Stimulated activated CD8-positive, alpha-beta memory T cell treated with anti-CD3 and anti-CD28 coated beads, Interleukin-7, amount 100 ng/mL, for 48 hours (primary cell): ENCODE data around the gene HMGN1.
"Not testable (repeated sequence)": the region's sequence is repeated elsewhere in the genome, so short reads cannot be mapped to it uniquely, and the experiment has no call there.

Source experiments
- DNase-seq, 2 donors: peaks; one replicate each; pipeline ENCODE4 v3.0.0-alpha.2; 2020; ENCODE audit warnings: low read depth in 1 of 2; ENCODE audit errors: extremely low read depth in 1 of 2

The HMGN1 gene

DNA sequence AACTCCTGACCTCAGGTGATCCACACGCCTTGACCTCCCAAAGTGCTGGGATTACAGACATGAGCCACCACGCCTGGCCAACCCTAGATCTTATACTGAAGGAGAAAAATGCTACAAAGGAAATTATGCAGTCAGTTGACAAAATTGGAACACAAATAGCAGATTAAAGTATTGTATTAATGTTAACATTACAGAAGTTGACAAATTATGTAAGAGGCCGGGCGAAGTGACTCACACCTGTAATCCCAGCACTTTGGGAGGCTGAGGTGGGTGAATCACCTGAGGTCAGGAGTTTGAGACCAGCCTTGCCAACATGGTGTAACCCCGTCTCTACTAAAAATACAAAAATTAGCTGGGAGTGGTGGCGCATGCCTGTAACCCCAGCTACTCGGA lies 21.0 kb upstream of the HMGN1 start:
- DNase-seq, result not testable (repeated sequence)

- no peak for DNase-seq
These were observed 18.9 kb upstream of the HMGN1 start for GRCh38 chr21:39367783-39368182.

GRCh38 chr21:39366563-39366962 lies 17.7 kb upstream of the HMGN1 start:
- no peak for DNase-seq

DNA sequence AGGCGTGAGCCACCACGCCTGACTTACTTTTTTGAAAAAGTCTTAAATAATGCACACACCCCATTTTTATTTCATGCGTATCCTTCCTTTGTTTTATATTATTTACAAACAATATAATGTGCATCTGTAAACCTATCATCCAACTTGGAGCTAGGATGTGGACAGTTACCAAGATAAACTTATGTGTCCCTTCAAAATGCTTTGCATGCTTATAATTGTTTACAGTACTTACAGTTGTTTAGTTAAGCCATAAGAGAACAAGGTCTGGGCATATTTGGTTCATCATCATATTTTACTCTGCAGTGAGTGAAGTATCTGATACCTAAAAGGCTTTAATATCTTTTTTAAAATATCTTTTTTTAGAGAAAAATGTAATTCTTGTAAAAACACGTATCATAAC lies 16.1 kb upstream of the HMGN1 start:
- DNase-seq, result no peak

DNA sequence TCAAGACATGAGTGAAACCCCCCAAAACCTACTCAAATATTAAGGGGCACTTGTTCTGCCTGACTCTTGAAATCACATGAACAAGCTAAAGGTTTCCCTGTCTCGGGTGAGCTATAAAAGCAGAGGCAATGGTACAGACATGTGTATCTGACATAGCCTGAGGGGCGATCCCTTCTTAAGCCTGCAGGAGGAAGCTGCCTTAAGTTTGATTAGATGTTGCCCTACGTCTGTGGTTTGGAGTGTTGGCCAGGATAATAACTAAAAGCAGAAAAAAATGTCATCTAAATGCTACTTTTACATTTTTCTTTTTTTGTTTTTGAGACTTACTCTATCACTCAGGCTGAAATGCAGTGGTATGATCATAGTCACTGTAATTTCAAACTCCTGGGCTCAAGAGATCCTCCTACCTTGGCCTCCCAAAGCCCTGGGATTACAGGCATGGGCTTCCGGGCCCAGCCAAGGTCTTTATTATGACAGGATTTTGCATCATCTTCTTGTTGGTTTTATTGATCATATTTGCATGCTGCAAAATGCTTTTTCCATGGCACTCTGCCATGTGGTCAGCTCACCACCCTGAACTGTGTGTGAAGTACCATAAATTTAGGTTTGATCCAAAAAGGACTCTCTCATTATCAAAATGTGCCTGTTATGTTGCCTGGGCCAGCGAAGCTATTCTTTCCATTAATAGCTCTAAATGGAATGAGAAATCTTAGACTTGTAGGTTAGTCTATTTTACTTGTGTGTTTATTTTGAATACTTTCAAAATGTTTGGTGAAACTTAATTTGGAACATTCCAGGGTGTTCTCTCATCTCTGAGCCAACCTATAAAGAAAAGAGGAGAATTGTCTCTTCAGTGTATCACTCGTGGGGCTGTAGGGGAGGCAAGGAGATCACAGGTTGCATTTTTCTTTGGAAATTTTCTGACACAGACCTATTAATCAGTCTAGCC lies 15.0 kb upstream of the HMGN1 start:
- DNase-seq, result no peak

DNA sequence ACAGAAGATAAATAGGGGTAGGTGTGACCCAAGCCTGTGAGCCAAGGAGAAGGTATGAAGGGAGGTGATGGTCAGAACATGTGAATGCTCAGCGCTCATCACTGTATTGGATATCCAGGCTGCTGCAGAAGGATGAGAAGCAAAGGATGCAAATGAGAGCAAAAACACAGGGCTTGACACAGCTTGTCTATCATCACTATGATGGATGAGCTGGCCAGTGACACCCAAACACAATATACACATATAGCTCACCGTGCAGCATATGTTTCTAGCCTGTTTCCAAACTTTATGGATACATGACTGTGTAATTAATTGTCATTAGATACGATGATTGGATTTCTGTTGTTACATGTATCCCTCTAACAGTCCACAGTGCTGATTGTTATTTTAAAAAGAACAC lies 13.8 kb upstream of the HMGN1 start:
- DNase-seq, result no peak

DNA sequence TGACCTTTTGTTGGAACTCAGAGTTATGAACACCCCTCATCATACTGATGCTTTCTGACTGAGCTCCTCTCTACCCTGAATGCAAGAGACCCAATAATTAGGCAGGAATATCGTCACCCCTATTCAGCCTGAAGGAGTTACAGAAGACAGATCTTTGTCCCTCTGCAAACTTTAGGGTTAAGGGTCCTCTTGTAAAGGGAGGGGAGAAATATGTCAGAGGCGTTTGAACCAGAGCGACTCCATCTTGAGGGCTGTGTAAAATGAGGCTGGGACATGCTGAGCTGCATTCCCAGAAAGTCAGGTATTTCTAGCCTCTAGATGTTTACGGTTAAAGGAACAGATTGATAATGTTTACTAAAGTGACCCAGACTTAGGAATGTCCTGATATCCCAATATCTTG lies 10.5 kb upstream of the HMGN1 start:
- DNase-seq, result no peak

GRCh38 chr21:39353295-39353694 lies 4.4 kb upstream of the HMGN1 start:
- no peak for DNase-seq

- no peak for DNase-seq
These were observed 1.5 kb upstream of the HMGN1 start for GRCh38 chr21:39350094-39351005.

DNA sequence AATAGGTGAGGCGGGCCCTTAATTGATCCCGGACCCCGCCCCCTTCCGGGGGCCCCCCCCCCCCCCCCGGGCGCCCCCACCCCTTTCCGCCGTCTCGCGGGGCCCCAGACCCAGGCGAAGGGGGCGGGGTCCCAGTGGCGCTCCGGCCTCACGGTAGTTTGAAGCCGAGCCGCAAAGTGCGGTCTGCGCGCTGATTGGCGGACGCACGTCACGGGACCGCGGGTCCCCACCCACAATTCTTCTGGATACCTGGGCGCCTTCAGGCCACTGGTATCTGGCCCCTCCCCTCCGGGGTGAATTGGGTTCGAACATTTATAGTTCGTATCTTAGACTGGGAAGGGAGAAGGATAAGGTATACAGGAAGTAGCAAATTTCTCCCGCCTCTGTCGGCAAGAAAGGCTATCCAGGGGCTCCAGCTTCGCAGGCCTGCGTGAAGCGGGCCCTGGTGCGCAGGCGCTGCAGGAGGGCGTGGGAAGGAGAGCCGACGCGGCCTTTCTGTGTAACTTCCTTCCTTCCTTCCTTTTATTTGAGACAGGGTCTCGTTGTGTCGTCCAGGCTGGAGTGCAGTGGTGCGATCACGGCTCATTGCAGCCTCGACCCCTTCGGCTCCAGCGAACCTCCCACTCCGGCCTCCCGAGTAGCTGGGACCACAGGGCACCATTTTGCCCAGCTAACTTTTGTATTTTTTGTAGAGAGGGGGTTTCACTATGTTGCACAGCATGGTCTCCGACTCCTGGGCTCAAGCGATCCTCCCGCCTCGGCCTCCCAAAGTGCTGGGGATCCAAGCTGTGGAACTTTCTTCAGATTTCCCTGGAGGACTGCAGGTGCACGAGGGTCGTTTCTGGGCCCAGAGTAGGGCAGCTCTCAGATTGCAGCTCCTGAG lies 564 bp upstream of the HMGN1 start:
- DNase-seq, result peak; percentile 94 to 96

DNA sequence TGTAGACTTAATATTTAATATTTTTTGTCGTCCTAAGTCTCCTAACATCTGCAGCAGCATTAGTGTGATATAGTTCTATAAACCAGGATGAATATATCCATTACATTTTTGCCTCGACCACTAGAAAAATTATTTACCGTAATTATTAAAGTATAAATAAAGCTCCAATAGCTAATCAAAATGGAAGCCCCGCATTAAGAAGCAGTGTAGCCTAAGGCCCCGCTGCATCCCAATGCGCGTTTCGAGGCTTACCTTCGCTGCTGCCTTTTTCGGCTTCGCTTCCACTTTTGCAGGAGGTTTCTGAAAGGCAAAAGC lies 891 bp downstream of the HMGN1 start:
- DNase-seq, result no peak

DNA sequence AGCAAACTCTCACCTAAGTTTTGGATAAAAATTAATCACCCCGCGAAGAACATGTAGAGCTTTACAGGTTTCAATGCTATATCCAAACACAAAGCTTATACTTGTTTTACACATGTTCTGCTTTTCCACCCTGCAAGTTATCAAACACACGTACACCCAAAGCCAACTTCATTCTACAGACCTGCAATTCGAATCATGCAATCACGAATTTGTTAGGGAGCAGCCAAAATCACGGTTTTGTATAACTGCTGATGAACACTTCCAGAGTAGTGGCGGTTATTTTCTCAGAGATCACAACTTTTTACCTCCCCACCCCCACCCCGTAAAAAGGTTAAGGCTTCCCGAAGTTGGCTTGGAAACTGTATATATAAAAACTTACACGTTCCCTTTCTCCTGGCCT lies 1.4 kb downstream of the HMGN1 start:
- no peak for DNase-seq

GRCh38 chr21:39346671-39347331 lies 2.1 kb downstream of the HMGN1 start:
- DNase-seq, result no peak

- no peak for DNase-seq
These were observed 2.7 kb downstream of the HMGN1 start for GRCh38 chr21:39346206-39346605.

DNA sequence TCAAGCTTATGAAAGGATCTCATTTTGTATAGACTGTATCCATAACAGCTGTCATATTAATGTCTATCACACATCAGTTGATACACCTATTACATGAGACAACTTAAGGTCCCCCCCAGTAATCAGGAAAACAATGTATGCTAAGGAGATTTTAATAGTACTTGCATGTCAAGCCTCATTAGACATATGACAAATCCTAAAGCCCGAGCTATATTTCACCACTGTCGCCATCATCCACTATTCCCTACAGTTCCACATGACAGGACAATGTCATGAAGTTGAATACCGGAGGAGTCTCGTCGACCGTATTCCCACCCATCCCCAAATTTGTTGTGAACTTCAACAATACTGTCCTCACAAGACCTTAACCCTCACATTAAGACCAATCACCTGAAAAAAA lies 3.4 kb downstream of the HMGN1 start:
- no peak for DNase-seq

DNA sequence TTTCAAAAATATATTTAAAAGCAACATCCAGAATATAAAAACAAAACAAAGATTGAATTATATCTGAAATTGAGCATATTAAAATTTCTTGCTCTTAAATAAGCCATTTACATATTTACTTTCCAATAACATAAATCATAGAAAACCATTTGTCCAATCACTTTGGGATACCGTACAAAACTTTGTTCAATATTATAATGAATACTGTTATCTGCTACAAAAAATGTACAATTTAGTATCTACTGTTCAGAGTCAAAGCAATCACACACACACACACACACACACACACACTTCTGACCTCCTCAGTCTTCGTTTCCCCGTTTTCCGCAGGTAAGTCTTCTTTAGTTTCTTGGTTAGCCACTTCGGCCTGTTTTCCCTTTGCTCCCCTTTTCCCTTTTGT lies 4.0 kb downstream of the HMGN1 start:
- no peak for DNase-seq

DNA sequence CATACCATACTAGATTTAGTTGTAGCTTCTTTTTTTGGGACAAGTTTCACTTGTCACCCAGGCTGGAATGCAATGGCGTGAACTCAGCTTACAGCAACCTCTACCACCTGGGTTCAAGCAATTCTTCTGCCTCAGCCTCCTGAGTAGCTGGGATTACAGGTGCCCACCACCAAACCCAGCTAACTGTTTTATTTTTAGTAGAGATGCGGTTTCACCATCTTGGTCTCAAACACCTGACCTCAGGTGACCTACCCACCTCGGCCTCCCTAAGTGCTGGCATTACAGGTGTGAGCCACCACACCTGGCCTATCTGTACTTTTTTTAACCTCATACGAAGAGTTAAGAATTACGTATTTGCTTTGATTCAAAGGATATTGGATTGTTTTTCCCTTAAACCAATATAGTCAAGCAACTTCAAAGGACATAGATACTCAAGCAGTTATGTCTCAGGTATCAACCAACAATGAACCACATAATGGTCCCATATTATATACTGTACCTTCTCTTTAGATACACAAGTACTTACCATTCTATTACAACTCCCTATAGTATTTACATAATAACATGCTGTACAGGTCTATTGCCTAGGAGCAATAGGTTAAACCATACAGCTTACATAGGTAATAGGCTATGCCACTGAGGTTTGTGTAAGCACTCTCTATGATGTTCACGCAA lies 7.5 kb downstream of the HMGN1 start:
- DNase-seq, result no peak

DNA sequence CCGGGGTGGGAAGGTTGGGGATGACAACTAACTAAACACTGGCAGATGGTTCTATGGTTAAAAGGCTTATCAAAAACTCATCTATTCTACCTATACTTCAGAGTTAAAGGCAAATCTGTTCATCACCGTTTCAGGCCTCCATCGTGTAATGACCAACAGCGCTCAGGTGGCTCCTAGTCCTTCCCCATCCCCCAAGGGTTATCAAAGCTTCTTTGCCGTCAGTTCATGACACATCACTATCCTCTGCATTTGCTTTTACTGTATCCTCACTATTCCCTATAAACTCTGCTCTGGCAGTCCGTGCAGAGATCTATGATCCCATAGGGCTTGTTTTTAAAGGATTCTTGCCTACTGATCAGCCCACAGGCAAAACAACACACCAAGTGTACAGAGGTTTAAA lies 8.2 kb downstream of the HMGN1 start:
- DNase-seq, result no peak

GRCh38 chr21:39339231-39339630 lies 9.7 kb downstream of the HMGN1 start:
- no peak for DNase-seq

- no peak for DNase-seq
These were observed 12.4 kb downstream of the HMGN1 start for GRCh38 chr21:39336457-39337008.
